ENCODE measurements around the gene ADCY5. TPM values are rescaled to one million over a fixed set of nuclear protein-coding genes. Genes with fewer than 3 reads are reported as not detected.

Gene ADCY5
- total and polyA plus RNA-seq, 4 donors = 0.74 to 6.6 (median 2.9) TPM

DNA sequence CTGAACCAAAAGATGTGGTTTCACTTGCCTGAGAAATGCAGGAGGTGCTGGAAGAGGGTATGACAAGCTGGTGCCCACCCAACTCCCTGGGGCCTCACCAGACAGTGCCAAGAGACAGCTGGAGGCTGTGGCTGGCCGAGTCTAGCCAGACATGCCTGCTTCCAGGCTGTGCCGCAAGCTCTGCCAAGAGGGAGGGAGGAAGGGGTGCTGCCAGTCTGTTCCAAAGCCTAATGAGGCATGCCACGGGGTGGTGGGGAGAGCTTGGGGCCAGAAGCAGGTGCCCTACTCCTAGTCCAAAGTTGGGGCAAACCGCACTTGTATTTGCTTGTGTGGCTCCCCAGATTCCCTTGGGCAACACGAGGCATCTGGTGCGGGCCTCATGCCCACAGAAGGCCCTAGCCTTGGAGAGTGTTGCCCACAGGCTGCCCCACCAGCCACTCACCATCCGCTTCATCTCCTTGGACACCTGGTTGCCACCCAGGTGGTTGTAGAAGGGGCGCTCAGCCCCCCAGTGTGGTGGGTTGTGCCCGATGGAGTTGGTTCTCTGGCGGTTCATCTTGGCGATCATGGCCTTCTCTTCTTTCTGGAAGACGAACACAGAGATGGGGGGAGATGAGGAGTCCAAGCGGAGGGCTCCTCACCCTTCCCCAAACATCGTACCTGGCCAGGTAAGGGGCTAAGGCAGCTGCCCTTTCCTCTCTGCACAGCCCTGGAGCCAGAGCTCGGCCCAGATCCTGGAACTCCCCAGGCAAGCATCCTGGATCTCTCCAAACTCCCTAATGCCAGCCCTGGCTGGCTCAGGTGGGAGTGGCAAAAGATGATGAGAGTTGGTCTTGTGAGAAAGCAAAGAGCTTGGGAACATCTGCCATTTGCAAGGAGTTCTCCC is 123.8 kb downstream of the ADCY5 start:
- H3K27ac ChIP-seq (ENCODE audit: low read depth in 1 of 2, low read length in 2 of 2) = no peak overlapping the region
- H3K9ac ChIP-seq (ENCODE audit: low read depth in 1 of 2, low read length in 2 of 2) = no peak overlapping the region
- H3K27me3 ChIP-seq (ENCODE audit: control insufficient read depth in 4 of 4, insufficient read depth in 4 of 4, low read length in 3 of 4) = no peaks in the 10 kb centered on the region
- no peaks in the 10 kb centered on the region for H3K36me3 ChIP-seq (ENCODE audit: control insufficient read depth in 4 of 4, insufficient read depth in 3 of 4, low read depth in 1 of 4, low read length in 3 of 4)
- 92% methylated on average over 15 of the region's 15 CpGs for WGBS
- no peak overlapping the region for H3K4me3 ChIP-seq (ENCODE audit: low read depth in 1 of 3, low read length in 3 of 3)
- TF ChIP-seq JUND (IDR thresholded peaks at IDR 0.05) = no peak
- TF ChIP-seq SP1 (IDR thresholded peaks at IDR 0.05) = no peak
- no peak for TF ChIP-seq MAX (IDR thresholded peaks at IDR 0.05)
- no peak for TF ChIP-seq HNF4A (conservative IDR thresholded peaks at IDR 0.05)
- TF ChIP-seq TAF1 (conservative IDR thresholded peaks at IDR 0.05) = no peak
- TF ChIP-seq FOXA1 (IDR thresholded peaks at IDR 0.05) = no peak
- TF ChIP-seq REST (IDR thresholded peaks at IDR 0.05) = no peak
- no peak for TF ChIP-seq YY1 (IDR thresholded peaks at IDR 0.05)
- TF ChIP-seq, protein P1, sequence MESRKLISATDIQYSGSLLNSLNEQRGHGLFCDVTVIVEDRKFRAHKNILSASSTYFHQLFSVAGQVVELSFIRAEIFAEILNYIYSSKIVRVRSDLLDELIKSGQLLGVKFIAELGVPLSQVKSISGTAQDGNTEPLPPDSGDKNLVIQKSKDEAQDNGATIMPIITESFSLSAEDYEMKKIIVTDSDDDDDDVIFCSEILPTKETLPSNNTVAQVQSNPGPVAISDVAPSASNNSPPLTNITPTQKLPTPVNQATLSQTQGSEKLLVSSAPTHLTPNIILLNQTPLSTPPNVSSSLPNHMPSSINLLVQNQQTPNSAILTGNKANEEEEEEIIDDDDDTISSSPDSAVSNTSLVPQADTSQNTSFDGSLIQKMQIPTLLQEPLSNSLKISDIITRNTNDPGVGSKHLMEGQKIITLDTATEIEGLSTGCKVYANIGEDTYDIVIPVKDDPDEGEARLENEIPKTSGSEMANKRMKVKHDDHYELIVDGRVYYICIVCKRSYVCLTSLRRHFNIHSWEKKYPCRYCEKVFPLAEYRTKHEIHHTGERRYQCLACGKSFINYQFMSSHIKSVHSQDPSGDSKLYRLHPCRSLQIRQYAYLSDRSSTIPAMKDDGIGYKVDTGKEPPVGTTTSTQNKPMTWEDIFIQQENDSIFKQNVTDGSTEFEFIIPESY (IDR thresholded peaks at IDR 0.05) = no peak
- no peak for TF ChIP-seq EGR1 (IDR thresholded peaks at IDR 0.05; ENCODE audit: low read depth in 2 of 2)
- H3K4me1 ChIP-seq (ENCODE audit: control insufficient read depth in 4 of 4, insufficient read depth in 4 of 4, low read length in 3 of 4) = peaks cover 0 to 13% (median 12%) of the 10 kb centered on the region in 4 donors
- no peaks in the 10 kb centered on the region for H3K9me3 ChIP-seq (ENCODE audit: control insufficient read depth in 4 of 4, low read length in 3 of 4)
- no peak for DNase-seq (ENCODE audit: low spot score)

GRCh38 chr3:123323781-123324180 is 125.1 kb downstream of the ADCY5 start:
- 86% methylated on average over 1 of the region's 1 CpG for WGBS
- H3K4me1 ChIP-seq (ENCODE audit: control insufficient read depth in 4 of 4, insufficient read depth in 4 of 4, low read length in 3 of 4) = peaks cover 0 to 4% (median 3%) of the 10 kb centered on the region in 4 donors
- H3K9me3 ChIP-seq (ENCODE audit: control insufficient read depth in 4 of 4, low read length in 3 of 4) = no peaks in the 10 kb centered on the region
- no peaks in the 10 kb centered on the region for H3K27me3 ChIP-seq (ENCODE audit: control insufficient read depth in 4 of 4, insufficient read depth in 4 of 4, low read length in 3 of 4)
- no peaks in the 10 kb centered on the region for H3K36me3 ChIP-seq (ENCODE audit: control insufficient read depth in 4 of 4, insufficient read depth in 3 of 4, low read depth in 1 of 4, low read length in 3 of 4)
- no peak overlapping the region for H3K9ac ChIP-seq (ENCODE audit: low read depth in 1 of 2, low read length in 2 of 2)
- H3K4me3 ChIP-seq (ENCODE audit: low read depth in 1 of 3, low read length in 3 of 3) = no peak overlapping the region
- DNase-seq (ENCODE audit: low spot score) = no peak
- no peak overlapping the region for H3K27ac ChIP-seq (ENCODE audit: low read depth in 1 of 2, low read length in 2 of 2)
- TF ChIP-seq JUND (IDR thresholded peaks at IDR 0.05) = no peak
- TF ChIP-seq HNF4G (IDR thresholded peaks at IDR 0.05) = no peak
- TF ChIP-seq HNF4A (conservative IDR thresholded peaks at IDR 0.05) = no peak
- no peak for TF ChIP-seq RXRA (IDR thresholded peaks at IDR 0.05)
- no peak for TF ChIP-seq REST (IDR thresholded peaks at IDR 0.05)
- no peak for TF ChIP-seq YY1 (IDR thresholded peaks at IDR 0.05)
- TF ChIP-seq SP1 (IDR thresholded peaks at IDR 0.05) = no peak
- TF ChIP-seq TAF1 (conservative IDR thresholded peaks at IDR 0.05) = no peak
- TF ChIP-seq CTCF (IDR thresholded peaks at IDR 0.05; ENCODE audit: low read depth, low read length, missing input control) = no peak
- no peak for TF ChIP-seq NR2F2 (IDR thresholded peaks at IDR 0.05)
- no peak for TF ChIP-seq GABPA (IDR thresholded peaks at IDR 0.05 in 1 of 2, conservative IDR thresholded peaks at IDR 0.05 in 1 of 2)
- no peak for TF ChIP-seq RAD21 (IDR thresholded peaks at IDR 0.05)
- TF ChIP-seq EGR1 (IDR thresholded peaks at IDR 0.05; ENCODE audit: low read depth in 2 of 2) = no peak
- TF ChIP-seq FOXA1 (IDR thresholded peaks at IDR 0.05) = no peak
- TF ChIP-seq, protein P1 (IDR thresholded peaks at IDR 0.05) = no peak

Measured in liver (tissue), 9 donors.